SK-N-MC (cell line): ENCODE data around the gene NBEAL1.

Experiments used
- FOXP2 ChIP-seq: optimal IDR thresholded peaks from 2 replicates; pipeline ENCODE3; 2011; ENCODE audit warnings: mild to moderate bottlenecking, moderate library complexity; ENCODE audit not compliant: insufficient read depth; ENCODE audit errors: extremely low read length, control extremely low read depth
- POLR2AphosphoS5 ChIP-seq: IDR thresholded peaks from 2 replicates; pipeline ENCODE4 v1.6.1; 2012; ENCODE audit warnings: mild to moderate bottlenecking, low read depth, low read length, borderline replicate concordance

DNA sequence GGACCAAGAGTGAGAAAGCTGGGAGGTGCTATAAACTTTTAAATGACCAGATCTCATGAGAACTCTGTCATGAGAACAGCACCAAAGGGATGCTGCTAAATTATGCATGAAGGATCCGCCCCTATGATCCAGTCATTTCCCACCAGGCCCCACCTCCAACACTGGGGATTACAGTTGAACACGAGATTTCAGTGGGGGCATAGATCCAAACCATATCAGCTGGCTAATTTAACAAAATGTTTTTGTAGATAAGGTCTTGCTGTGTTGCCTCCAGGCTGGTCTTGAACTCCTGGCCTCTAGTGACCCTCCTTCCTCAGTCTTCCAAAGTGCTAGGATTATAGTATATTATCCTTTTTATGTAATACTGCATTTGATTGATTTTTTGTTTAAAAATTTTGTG, 56.0 kb downstream of the NBEAL1 start:
- TF ChIP-seq POLR2AphosphoS5 (no peak), FOXP2 (no peak)
